22Rv1 (cell line): ENCODE data around the gene MTHFD2L.

Source experiments
- H3K27ac ChIP-seq: fragments of 450-650 bp; 2 replicates; pipeline ENCODE4 v1.5.1; 2017
- CTCF ChIP-seq: fragments of 450-650 bp; IDR thresholded peaks from 2 replicates; pipeline ENCODE4 v1.5.1; 2017; ENCODE audit warnings: mild to moderate bottlenecking
- ZFX ChIP-seq: fragments of 450-650 bp; IDR thresholded peaks from 2 replicates; pipeline ENCODE4 v1.6.1; 2017; ENCODE audit warnings: antibody characterized with exemption, borderline replicate concordance

Gene MTHFD2L

GRCh38 chr4:74314944-74315343 lies 157.0 kb downstream of the MTHFD2L start:
- TF ChIP-seq ZFX: no peak
- no peak overlapping the region for H3K27ac ChIP-seq

- no peak overlapping the region for H3K27ac ChIP-seq
These were observed 157.5 kb downstream of the MTHFD2L start for GRCh38 chr4:74315376-74315775.

GRCh38 chr4:74316397-74316796 lies 158.5 kb downstream of the MTHFD2L start:
- H3K27ac ChIP-seq: no peak overlapping the region
- TF ChIP-seq CTCF: no peak

More at GRCh38 chr4:74315376-74315775, 157.5 kb downstream of the MTHFD2L start:
- TF ChIP-seq CTCF: no peak
- TF ChIP-seq ZFX: no peak

GRCh38 chr4:74317616-74318246 lies 159.8 kb downstream of the MTHFD2L start:
- H3K27ac ChIP-seq: no peak overlapping the region

GRCh38 chr4:74318276-74318675 lies 160.4 kb downstream of the MTHFD2L start:
- TF ChIP-seq ZFX (no peak), CTCF (no peak)
- no peak overlapping the region for H3K27ac ChIP-seq

More at GRCh38 chr4:74317616-74318246, 159.8 kb downstream of the MTHFD2L start:
- TF ChIP-seq CTCF (no peak), ZFX (no peak)

- TF ChIP-seq CTCF: no peak
- no peak for TF ChIP-seq ZFX
- H3K27ac ChIP-seq: no peak overlapping the region
These were observed 161.6 kb downstream of the MTHFD2L start for GRCh38 chr4:74319470-74319869.

GRCh38 chr4:74320559-74321118 lies 162.7 kb downstream of the MTHFD2L start:
- TF ChIP-seq CTCF (peak; percentile 75), ZFX (no peak)
- H3K27ac ChIP-seq: no peak overlapping the region
